CD14-positive monocyte (primary cell): ENCODE measurements around the gene FGF2. TPM values are rescaled to one million over a fixed set of nuclear protein-coding genes. Genes with fewer than 3 reads are reported as not detected.
"Not testable (repeated sequence)": the region's sequence is repeated elsewhere in the genome, so short reads cannot be mapped to it uniquely, and the experiment has no call there.

Experiments
- DNase-seq, 3 donors: peaks; one replicate each; pipeline ENCODE4 v3.0.0-alpha.2; 2011 to 2022
- H2AFZ ChIP-seq: 2 replicates; pipeline ENCODE4 v1.6.0; 2012; ENCODE audit warnings: mild to moderate bottlenecking, low read depth, low read length, inconsistent platforms; ENCODE audit not compliant: insufficient read depth, poor library complexity, severe bottlenecking
- H3K27ac ChIP-seq, 2 donors: 1 replicate in 1 of 2; 2 replicates in 1 of 2; pipeline ENCODE4 v1.5.1; 2012 to 2013; ENCODE audit warnings: low read length in 2 of 2, control low read depth in 1 of 2, inconsistent platforms in 1 of 2, low read depth in 1 of 2, mild to moderate bottlenecking in 1 of 2
- H3K27me3 ChIP-seq, 2 donors: one replicate each; pipeline versions ENCODE4 v1.6.0 to v1.6.1; 2011 to 2013; ENCODE audit warnings: low read length in 2 of 2; ENCODE audit not compliant: control insufficient read depth in 2 of 2, insufficient read depth in 2 of 2
- H3K36me3 ChIP-seq, 2 donors: replicated peaks in 1 of 2; 1 replicate in 1 of 2; 2 replicates in 1 of 2; pipeline versions ENCODE4 v1.5.1 to v1.6.1; 2012 to 2013; ENCODE audit warnings: low read length in 2 of 2, control low read depth in 1 of 2, inconsistent platforms in 1 of 2, mild to moderate bottlenecking in 1 of 2; ENCODE audit not compliant: insufficient read depth in 2 of 2, control insufficient read depth in 1 of 2
- H3K4me1 ChIP-seq, 2 donors: 1 replicate in 1 of 2; 2 replicates in 1 of 2; pipeline versions ENCODE4 v1.5.1 to v1.6.1; 2012 to 2013; ENCODE audit warnings: low read length in 2 of 2, control low read depth in 1 of 2, inconsistent platforms in 1 of 2, mild to moderate bottlenecking in 1 of 2, moderate library complexity in 1 of 2; ENCODE audit not compliant: insufficient read depth in 2 of 2, control insufficient read depth in 1 of 2
- H3K4me2 ChIP-seq: replicated peaks from 2 replicates; pipeline ENCODE3; 2012; ENCODE audit warnings: low read length, moderate library complexity, mild to moderate bottlenecking; ENCODE audit not compliant: poor library complexity, severe bottlenecking; ENCODE audit errors: extremely low read depth
- H3K4me3 ChIP-seq, 3 experiments: fragments of 200-600 bp in 1 of 3; sonication (generic) in 1 of 3; replicated peaks in 1 of 3; 1 replicate in 2 of 3; 2 replicates in 1 of 3; pipeline ENCODE4 v1.5.1; 2011 to 2013; ENCODE audit warnings: low read length in 3 of 3, mild to moderate bottlenecking in 3 of 3, control low read depth in 2 of 3, low read depth in 2 of 3, inconsistent platforms in 1 of 3, moderate library complexity in 1 of 3
- H3K79me2 ChIP-seq: 2 replicates; pipeline ENCODE4 v1.6.0; 2012; ENCODE audit warnings: mild to moderate bottlenecking, control low read depth, inconsistent platforms, low read length, moderate library complexity; ENCODE audit not compliant: insufficient read depth
- H3K9ac ChIP-seq: 2 replicates; pipeline ENCODE4 v1.6.0; 2017; ENCODE audit warnings: low read length, mild to moderate bottlenecking; ENCODE audit not compliant: insufficient read depth, poor library complexity, severe bottlenecking
- H3K9me3 ChIP-seq, 2 donors: replicated peaks in 1 of 2; 1 replicate in 1 of 2; 2 replicates in 1 of 2; pipeline versions ENCODE4 v1.5.1 to v1.6.1; 2012 to 2013; ENCODE audit warnings: low read length in 2 of 2, control low read depth in 1 of 2; ENCODE audit not compliant: control insufficient read depth in 1 of 2, insufficient read depth in 1 of 2
- H4K20me1 ChIP-seq: 2 replicates; pipeline ENCODE4 v1.6.0; 2012; ENCODE audit warnings: mild to moderate bottlenecking, low read length, control low read depth, moderate library complexity; ENCODE audit not compliant: insufficient read depth
- H3K27ac Mint-ChIP-seq, 7 donors: one replicate each; pipeline ENCODE4 v1.8.0; 2020; ENCODE audit warnings: mild to moderate bottlenecking in 7 of 7, mixed read lengths in 7 of 7, moderate library complexity in 6 of 7, inconsistent platforms in 2 of 7
- H3K27me3 Mint-ChIP-seq, 3 donors: one replicate each; pipeline ENCODE4 v1.8.0; 2021 to 2022; ENCODE audit warnings: low read depth in 3 of 3, mild to moderate bottlenecking in 3 of 3, mixed read lengths in 3 of 3, moderate library complexity in 3 of 3, inconsistent platforms in 1 of 3
- H3K36me3 Mint-ChIP-seq, 2 donors: one replicate each; pipeline ENCODE4 v1.8.0; 2020; ENCODE audit warnings: mixed read lengths in 2 of 2, inconsistent platforms in 1 of 2, mild to moderate bottlenecking in 1 of 2
- H3K4me1 Mint-ChIP-seq: one replicate; pipeline ENCODE4 v1.8.0; 2020; ENCODE audit warnings: mild to moderate bottlenecking, mixed read lengths
- H3K4me3 Mint-ChIP-seq, 2 donors: one replicate each; pipeline ENCODE4 v1.8.0; 2020; ENCODE audit warnings: mild to moderate bottlenecking in 2 of 2, mixed read lengths in 2 of 2, moderate library complexity in 1 of 2
- H3K9me3 Mint-ChIP-seq, 7 donors: one replicate each; pipeline ENCODE4 v1.8.0; 2020 to 2022; ENCODE audit warnings: mixed read lengths in 7 of 7, mild to moderate bottlenecking in 6 of 7, moderate library complexity in 6 of 7, inconsistent platforms in 2 of 7
- CTCF ChIP-seq: fragments of 200-600 bp; IDR thresholded peaks from one replicate; pipeline ENCODE4 v1.8.0; 2022; ENCODE audit warnings: antibody characterized with exemption, mild to moderate bottlenecking
- WGBS: methylation state at CpG from one replicate; pipeline ENCODE4 v1.1.5; 2013; ENCODE audit warnings: missing lambda C conversion rate; ENCODE audit not compliant: insufficient coverage; 5-methylcytosine and 5-hydroxymethylcytosine counted together
- intact Hi-C, 2 donors: fragments of 100-400 bp; cut with micrococcal nuclease; formaldehyde crosslinking; loops; one replicate each; pipeline versions ENCODE4 v1.15.0 to v1.15.1; 2023
- polyA plus RNA-seq, 3 donors: library from polyadenylated mRNA; depleted of rRNA in 1 of 3; unstranded in 2 of 3; stranded (reverse) in 1 of 3; fragments of 300-500 nt in 2 of 3; fragments of >200 nt in 1 of 3; fragmentation: Illumina TruSeq in 2 of 3; gene quantifications; 1 replicate in 2 of 3; 2 replicates in 1 of 3; pipeline ENCODE4 v1.2.3, GENCODE V29; 2012 to 2021

The FGF2 gene
- polyA plus RNA-seq, 3 donors, result not detected

- DNase-seq, result no peak
- no peak overlapping the region for H3K27ac ChIP-seq
- H3K27me3 ChIP-seq, result no peaks in the 10 kb centered on the region
- H3K79me2 ChIP-seq, result no peaks in the 10 kb centered on the region
- Mint-ChIP-seq H3K4me1 (no peaks in the 10 kb centered on the region), H3K36me3 (no peaks in the 10 kb centered on the region), H3K27me3 (peaks cover 3 to 5% (median 3%) of the 10 kb centered on the region in 3 donors), H3K9me3 (peaks cover 0 to 6% (median 3%) of the 10 kb centered on the region in 7 donors), H3K4me3 (no peak overlapping the region), H3K27ac (no peak overlapping the region)
- no peaks in the 10 kb centered on the region for H4K20me1 ChIP-seq
- H2AFZ ChIP-seq, result no peak overlapping the region
- H3K4me3 ChIP-seq, result no peak overlapping the region
- TF ChIP-seq CTCF, result no peak
- WGBS, result 100% methylated on average over 1 of the region's 2 CpGs
- intact Hi-C loops, result no loop called here
- H3K36me3 ChIP-seq, result no peaks in the 10 kb centered on the region
- no peak overlapping the region for H3K9ac ChIP-seq
- H3K4me2 ChIP-seq, result no peak overlapping the region
- no peaks in the 10 kb centered on the region for H3K9me3 ChIP-seq
- no peaks in the 10 kb centered on the region for H3K4me1 ChIP-seq
These were observed 41.5 kb upstream of the FGF2 start for GRCh38 chr4:122785099-122785498.

GRCh38 chr4:122786296-122786695 is 40.3 kb upstream of the FGF2 start:
- H4K20me1 ChIP-seq, H3K9me3 Mint-ChIP-seq, H3K79me2 ChIP-seq, H3K9ac ChIP-seq, H3K9me3 ChIP-seq, H3K27ac ChIP-seq, H3K4me3 ChIP-seq, H3K36me3 ChIP-seq, H3K27ac Mint-ChIP-seq, intact Hi-C loops, H3K4me1 Mint-ChIP-seq, H3K4me2 ChIP-seq, H3K27me3 Mint-ChIP-seq, DNase-seq, H3K36me3 Mint-ChIP-seq, H3K27me3 ChIP-seq, H3K4me3 Mint-ChIP-seq, H3K4me1 ChIP-seq, H2AFZ ChIP-seq: not testable (repeated sequence)
- 100% methylated on average over 1 of the region's 4 CpGs for WGBS

GRCh38 chr4:122786920-122787319 is 39.7 kb upstream of the FGF2 start:
- not testable (repeated sequence) for H3K9me3 ChIP-seq, H3K4me3 Mint-ChIP-seq

More at GRCh38 chr4:122786920-122787319, 39.7 kb upstream of the FGF2 start:
- H3K9me3 Mint-ChIP-seq, H3K4me1 Mint-ChIP-seq, H4K20me1 ChIP-seq, H3K36me3 Mint-ChIP-seq, H3K9ac ChIP-seq, H3K79me2 ChIP-seq, H3K4me3 ChIP-seq, H3K27me3 ChIP-seq, H3K27me3 Mint-ChIP-seq, intact Hi-C loops, H3K36me3 ChIP-seq, H3K27ac Mint-ChIP-seq, H3K27ac ChIP-seq, H3K4me1 ChIP-seq, H3K4me2 ChIP-seq, H2AFZ ChIP-seq, DNase-seq: not testable (repeated sequence)
- WGBS, result no CpG with 5 or more reads among the region's 1 CpG
